RKO (cell line): Measurements from ENCODE around the gene PPRC1.

ENCODE experiments used
- DNase-seq: peaks from one replicate; pipeline ENCODE4 v3.0.0-alpha.2; 2016; ENCODE audit warnings: low spot score

PPRC1 gene, protein sequence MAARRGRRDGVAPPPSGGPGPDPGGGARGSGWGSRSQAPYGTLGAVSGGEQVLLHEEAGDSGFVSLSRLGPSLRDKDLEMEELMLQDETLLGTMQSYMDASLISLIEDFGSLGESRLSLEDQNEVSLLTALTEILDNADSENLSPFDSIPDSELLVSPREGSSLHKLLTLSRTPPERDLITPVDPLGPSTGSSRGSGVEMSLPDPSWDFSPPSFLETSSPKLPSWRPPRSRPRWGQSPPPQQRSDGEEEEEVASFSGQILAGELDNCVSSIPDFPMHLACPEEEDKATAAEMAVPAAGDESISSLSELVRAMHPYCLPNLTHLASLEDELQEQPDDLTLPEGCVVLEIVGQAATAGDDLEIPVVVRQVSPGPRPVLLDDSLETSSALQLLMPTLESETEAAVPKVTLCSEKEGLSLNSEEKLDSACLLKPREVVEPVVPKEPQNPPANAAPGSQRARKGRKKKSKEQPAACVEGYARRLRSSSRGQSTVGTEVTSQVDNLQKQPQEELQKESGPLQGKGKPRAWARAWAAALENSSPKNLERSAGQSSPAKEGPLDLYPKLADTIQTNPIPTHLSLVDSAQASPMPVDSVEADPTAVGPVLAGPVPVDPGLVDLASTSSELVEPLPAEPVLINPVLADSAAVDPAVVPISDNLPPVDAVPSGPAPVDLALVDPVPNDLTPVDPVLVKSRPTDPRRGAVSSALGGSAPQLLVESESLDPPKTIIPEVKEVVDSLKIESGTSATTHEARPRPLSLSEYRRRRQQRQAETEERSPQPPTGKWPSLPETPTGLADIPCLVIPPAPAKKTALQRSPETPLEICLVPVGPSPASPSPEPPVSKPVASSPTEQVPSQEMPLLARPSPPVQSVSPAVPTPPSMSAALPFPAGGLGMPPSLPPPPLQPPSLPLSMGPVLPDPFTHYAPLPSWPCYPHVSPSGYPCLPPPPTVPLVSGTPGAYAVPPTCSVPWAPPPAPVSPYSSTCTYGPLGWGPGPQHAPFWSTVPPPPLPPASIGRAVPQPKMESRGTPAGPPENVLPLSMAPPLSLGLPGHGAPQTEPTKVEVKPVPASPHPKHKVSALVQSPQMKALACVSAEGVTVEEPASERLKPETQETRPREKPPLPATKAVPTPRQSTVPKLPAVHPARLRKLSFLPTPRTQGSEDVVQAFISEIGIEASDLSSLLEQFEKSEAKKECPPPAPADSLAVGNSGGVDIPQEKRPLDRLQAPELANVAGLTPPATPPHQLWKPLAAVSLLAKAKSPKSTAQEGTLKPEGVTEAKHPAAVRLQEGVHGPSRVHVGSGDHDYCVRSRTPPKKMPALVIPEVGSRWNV (N-terminal part only)

DNA sequence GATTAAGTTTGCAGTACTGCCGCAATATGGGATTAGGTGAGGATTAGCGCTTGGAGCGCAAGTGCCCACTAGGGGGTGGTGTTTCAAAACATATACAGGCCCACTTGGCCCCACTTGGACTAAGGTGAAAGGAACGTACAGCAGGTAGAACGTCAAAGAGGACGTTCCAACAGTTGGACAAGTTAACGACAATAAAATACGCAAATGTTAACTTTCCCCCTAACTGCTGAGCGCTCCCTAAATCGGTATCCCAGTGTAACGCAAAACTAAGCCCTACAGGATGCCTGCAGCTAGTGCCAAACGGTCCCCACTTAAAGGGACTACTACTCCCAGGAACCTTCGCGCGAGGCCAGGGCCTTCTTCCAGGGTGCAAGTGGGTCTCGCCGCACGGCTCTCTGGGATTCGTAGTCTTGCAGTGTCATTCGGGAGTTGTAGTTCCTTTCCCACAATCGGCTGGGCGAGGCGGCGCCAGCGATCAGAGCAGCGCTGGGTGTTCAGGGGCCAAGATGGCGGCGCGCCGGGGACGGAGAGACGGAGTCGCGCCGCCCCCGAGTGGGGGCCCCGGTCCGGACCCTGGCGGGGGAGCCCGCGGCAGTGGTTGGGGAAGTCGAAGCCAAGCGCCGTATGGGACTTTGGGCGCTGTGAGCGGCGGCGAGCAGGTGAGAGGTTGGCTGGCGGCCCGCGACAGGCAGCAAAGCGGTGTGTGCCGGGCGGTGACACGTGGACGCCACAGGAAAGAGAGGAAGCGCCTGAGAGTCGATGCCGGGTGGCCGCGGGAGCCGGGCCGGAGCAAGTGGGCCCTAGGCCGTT, at the start of gene PPRC1:
PPRC1 (plus strand) TSS at position 478 of the 810 bp plus-strand sequence; CDS start at position 507, 29 bp downstream.
- peak; percentile 100 for DNase-seq

DNA sequence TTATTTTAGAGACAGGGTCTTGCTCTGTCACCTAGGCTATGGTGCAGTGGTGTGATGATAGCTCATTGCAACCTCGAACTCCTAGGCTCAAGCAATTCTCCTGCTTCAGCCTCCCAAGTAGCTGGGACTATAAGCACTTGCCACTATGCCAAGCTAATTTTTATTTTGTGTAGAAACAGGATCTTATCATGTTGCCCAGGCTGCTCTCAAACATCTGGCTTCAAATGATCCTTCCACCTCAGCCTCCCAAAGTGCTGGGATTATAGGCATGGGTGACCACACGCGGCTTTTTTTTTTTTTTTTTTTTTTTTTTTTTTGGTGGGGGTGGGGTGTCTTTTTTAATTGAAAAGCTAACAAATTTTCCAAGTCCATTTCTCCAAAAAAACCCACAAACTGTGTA, 49.3 kb upstream of the PPRC1 start:
- no peak for DNase-seq

DNA sequence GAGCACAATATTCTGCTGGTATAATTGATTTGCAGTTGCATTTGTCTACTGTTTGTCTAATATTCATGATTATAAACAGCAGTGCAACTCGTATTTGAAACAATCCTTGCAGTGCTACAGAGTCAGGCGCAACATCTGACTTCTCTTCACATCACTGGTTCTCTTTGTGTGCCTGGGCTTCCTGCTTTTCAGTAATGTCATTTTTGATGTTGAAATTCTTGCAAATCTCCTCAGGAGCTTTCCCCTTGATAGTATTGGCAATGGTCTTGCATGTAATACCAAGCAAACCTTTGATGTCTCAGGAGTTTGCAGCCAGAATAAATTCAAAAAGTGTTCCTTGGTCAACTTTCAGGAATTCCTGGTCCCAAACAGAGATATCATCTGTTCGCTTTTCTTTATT, 47.5 kb upstream of the PPRC1 start:
- no peak for DNase-seq

DNA sequence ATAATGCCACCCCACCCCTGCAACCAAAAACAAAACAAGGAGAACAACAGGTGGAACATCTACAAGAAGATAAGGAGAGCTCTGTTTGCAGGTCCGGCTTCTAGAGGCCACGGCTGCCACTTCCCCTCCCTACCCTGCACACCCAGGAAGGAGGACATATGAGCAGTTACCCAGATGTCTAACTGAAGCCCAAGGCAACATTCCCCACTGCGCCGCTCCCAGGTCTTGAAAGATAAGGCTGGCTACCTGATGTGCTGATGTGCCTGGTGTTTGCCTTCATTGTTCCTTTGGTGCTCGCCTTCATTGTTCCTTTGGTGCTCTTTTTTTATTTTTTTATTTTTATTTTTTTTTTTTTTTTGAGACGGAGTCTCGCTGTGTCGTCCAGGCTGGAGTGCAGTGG, 46.6 kb upstream of the PPRC1 start:
- no peak for DNase-seq

DNA sequence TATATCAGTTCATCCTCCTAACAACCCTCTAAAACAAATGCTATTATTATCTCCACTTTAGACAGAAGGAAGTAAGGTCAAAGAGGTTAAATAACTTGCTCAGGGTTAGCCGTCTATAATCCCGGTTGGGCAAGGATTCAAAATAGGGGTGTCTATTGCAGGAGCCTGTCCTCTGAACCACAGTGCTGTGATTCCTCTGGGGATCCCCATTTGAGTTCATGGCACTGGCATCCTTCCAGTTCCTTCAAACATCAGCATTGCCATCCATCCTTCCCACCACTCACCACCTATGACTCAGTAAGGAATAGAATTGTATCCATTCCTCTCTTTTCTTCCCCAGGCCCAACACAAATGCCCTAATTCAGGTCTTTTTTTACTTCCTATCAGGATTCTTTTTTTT, 42.1 kb upstream of the PPRC1 start:
- DNase-seq = no peak

DNA sequence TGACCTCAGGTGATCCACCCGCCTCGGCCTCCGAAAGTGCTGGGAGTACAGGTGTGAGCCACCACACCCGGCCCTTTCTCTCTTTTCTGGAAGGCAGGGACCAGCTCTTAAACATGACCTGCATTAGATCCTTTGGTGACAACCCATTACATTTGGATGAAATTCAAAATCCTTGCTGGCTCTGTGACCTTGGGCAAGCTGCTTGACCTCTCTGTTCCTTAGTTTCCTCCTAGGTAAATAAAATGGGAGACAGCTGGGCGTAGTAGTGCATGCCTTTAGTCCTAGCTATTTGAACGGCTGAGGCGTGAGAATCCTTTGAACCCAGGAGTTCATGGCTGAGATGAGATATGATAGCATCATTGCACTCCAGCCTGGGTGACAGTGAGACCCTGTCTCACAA, 36.4 kb upstream of the PPRC1 start:
- DNase-seq = no peak

DNA sequence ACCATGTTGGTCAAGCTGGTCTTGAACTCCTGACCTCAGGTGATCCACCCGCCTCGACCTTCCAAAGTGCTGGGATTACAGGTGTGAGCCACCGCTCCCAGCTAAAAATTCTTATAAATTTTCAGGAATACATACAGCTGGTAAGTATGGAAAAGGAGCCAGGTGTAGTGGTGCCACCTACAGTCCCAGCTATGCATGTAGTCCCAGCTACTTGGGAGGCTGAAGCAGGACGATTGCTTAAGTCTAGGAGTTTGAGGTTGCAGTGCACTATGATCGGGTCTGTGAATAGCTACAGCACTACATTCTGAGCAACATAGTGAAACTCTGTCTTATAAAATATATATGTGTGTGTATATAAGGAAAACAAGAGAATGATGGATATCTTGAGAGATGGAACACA, 31.7 kb upstream of the PPRC1 start:
- DNase-seq = no peak

DNA sequence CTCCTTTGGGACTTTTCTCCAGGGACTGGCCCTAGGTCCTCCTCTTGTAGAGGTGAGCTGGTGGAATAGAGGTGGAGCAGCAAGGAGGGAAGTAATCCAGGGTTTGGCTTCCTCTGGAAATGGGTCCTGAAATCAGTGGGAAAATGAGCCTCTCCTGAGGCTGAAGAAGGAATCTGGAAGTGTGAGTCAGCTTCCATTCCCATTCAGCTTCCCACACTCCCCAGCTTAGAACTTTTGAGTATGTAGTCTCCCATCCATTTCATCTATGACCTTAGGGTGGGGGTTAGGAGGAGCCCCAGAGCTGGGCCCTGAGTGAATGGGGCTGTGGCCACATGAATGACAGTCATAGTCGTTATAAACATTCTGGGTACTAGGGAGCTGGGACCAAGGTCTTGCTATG, 30.4 kb upstream of the PPRC1 start:
- DNase-seq = no peak

DNA sequence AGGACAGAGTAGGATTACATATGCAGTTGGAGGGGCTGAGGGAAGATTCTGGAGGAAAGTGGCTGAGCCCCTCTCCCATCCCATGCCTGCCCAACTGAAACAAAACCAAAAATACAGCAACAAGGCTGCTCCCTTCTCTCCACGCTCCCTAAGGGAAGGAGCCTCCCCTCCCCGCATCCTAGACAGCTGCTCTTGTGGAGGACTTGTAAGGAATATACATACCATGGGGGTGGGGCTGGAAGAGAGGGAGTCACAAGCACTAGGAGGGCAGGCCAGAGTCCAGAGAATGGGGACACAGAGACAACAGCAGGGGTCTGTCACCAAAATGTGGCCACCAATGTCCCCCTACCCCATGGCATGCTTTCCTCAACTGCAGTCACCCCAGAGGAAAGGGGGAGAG, 25.8 kb upstream of the PPRC1 start:
- no peak for DNase-seq

DNA sequence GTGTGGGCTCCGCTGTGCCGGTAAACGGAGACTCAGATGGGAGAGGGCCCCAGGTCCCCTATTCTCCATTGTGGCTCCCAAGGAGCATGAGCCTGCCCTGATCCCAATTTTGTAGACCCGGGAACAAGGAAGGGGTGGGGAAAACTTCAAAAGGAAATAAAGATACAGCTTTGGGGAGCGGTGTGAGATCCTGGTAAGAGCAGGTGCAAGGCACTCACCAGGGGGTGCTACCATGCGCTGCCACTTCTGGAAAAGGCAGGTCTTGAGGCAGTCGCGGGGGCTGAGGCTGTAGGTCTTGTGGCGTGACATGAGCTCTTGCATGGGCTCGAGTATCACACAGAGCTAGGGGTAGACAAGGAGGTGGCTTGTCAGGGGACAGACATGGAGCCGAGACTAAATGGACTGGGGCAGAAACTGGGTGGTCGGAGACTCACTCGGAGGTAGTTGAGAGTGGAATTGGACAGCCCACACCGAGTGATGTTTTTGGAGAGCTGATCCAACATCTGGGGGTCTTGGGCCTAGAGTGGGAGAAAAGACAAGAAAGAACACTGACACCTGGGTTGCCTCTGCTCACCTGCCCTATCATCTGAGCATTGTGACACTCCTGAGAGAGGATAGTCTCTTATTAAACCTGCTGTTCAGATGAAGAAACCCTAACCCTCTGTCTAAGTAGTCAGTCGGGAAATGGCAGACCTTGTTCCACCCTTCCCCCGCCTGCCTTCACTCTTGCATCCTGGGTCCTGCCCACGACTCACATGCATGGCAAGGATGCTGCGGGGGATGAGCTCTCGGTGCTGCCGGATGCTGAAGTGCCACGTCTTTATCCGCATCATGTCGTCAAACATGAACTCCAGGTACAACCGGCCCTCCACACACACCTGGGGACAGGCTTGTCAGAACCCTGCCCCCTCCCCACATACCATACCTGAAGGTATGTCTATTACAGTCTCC, 23.4 kb upstream of the PPRC1 start:
- no peak for DNase-seq

DNA sequence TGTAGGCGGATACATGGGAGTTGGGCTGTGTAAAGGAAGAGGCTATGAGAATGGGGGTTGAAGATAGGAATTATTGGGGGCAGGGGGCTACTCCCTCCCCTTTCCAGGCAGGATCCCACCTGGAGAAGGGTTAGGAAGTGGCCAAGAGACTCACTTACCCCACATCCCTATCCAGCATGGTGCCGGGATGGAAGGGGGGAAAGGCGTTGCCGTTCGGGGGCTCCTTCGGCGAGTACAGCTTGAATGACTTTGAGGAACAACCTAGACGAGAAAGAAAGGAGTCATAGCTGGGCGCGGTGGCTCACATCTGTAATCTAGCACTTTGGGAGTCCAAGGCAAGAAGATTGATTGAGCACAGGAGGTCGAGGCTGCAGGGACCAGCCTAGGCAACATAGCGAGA, 21.6 kb upstream of the PPRC1 start:
- DNase-seq = no peak

DNA sequence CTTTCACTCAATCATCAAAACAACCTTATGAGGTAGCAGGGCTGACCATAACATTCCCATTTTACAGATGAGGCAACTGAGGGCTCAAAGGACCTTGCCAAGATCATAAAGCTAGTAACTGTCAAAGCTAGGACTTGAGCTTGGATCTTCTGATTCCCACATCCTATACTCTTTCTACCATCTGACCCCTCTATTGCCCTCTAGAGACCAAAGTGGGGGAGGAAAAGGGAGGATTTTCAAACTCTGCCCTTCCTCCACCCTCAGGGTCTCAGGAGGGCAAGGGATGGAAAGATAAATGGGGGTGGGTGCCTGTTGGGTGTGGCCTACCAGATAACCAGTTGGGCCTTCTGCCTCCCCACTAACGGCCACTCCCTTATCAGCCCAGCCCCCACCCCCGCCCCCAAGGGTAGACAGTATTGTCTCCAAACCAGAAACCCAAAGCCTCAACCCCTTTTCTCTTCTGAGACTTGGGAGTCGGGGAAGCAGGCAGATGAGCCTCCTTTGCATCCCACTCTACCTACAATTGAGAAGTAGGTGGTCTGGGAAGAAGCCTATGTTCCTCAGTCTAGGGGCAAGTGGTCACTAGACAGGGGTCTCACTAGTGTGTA, 20.5 kb upstream of the PPRC1 start:
- DNase-seq = peak; percentile 42

DNA sequence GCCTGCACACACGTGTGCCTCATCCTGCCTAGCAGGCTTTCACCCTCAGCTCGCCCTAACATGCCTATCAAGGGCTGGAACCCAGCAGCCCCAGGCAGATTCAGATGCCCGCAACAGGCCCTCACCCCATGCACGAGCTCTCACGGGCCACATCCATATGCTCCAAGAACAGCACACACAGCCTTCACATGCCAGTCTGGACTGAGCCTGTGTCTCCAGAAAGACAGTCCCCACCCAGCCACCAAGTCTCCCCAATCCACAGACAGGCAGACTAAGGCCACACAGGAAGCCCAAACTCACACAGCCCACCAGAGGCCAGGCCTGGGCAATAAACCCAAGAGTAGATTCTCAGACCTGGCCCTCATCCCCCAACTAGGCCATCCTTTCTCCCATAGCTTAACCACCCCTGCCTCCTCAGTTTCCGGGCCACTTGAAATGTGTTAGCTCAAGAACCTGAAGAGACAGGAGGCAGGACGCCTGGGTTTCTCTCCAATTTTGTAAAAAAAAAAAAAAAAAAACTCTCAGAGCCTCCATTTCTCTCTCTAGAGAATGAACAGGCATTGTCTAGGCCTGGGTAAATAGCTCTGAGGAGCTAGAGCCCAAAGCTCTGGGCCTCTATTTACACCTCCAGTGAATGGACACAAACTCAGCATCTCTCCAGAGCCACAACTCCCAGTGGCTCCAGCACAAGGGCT, 19.4 kb upstream of the PPRC1 start:
- DNase-seq = no peak

DNA sequence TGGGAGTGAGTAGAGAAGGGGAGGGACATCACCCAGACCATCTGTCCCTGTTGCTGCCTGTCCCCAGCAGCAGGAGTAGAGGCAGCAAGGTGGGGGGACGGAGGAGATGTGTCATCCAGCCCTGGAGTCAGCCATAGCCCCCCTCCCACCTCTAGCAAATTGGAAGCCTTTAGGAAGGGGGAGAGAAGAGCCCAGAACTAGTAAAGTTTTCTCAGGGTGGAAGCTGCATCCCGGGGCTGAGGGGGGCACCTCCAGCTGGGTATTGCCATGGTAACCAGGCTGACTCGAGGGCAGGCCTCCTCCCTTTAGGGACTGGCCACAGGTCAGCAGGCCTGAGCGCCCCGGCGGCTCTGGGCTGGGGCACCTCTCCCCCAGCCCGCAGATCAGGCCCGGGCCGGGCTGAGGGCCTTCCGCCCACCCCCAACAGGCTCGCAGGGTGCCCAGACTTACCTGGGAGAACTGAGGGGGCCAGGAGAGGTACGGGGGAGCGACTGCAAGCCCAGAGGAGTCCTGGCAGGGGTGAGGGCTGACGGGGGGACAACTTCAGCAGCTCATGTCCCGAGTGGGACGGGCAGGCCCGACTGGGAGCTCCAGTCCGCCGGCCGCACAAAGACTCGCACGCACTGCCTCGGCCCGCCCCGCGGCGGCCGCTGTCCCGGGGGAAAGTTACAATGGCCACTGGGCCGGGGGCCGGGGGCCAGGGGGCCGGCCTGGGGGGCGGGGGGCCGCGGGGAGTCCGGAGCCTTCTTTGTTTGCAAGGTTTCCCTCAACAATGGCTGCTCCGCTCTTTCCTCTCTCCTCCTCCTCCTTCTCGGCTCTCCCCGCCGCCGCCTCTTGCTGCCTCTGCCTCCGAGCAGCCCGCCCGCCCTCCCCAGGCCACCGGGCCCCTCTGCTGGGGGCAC, 18.6 kb upstream of the PPRC1 start:
- DNase-seq = peak; percentile 53

DNA sequence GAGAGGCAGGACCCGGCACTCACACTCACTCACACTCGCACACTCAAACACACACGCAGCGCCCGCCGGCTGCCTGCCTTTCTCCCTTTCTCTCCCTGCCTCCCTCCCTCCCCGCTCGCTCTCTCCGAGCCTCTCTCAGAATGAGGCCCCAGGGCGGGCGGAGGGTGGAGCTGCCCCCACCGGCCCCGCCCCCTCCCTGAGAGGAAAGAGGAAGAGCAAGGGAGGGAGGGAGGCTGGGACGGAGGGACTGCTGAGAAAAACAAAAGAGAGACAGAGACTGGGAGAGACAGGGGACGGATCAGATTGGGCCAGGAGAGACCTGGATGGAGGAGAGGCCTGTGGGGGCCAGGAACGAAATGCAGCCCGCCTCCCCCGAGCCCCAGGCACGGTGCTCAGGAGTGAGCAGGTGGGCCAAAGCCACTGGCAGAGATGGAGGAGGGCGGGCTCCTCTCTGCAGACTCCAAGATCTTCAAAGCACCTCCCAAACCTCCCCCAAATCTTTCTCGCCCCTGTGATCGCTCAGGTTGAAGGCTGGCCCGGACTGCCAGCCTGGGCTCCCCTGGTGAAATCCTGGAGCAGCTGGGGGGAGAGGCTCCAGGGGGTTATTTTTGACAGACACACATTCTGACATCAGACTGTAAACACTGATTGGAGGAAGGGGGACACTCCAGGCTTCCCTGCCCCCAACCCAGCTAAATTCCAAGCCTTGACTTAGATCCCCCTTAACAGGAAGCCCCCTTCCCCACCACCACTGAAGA, 17.8 kb upstream of the PPRC1 start:
- peak; percentile 76 for DNase-seq

DNA sequence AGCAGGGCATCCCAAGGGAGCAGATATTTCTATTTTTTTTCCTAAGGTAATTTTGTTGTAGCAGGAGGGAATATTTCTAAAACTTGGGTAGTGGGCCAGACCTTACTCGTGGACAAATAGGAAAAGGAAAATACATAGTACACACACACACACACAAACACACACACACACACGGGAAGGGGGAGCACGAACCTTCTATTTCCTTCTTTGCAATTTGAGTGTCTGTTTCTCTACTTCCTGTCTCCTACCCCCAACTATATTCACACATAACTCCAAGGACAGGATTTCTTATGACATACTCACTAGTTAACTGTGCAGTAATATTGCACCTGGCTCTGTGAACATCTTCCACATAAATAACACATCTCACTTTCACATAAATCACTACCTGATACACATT, 17.1 kb upstream of the PPRC1 start:
- no peak for DNase-seq

DNA sequence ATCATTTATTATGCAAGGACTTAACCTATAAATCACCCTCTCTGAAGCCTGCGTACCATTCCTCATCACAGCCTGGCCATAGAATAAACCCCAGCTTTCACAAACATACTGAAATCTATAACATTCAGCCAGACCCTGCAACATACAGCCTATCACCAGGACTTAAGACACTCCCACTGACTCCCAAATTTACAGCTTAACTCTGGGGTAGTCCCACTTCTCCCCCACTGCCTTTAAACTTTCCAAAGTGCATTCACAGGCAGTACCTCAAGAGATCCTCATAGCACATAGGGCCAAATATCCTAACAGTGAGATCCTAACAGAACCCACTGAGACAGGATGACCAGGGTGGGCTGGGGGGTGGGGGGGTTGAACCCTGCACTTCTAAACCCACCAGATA, 16.2 kb upstream of the PPRC1 start:
- DNase-seq = no peak
